Astrocyte (in vitro differentiated cells and primary cell): ENCODE data around the gene NUP93.

ENCODE experiments used
- CTCF ChIP-seq: IDR thresholded peaks from 2 replicates; pipeline ENCODE4 v1.5.1; 2011; ENCODE audit warnings: low read depth, mild to moderate bottlenecking, inconsistent platforms, low read length, moderate library complexity; ENCODE audit not compliant: insufficient read depth
- EZH2 ChIP-seq: IDR thresholded peaks from 2 replicates; pipeline ENCODE4 v1.6.1; 2012; ENCODE audit warnings: mild to moderate bottlenecking, low read length, inconsistent platforms; ENCODE audit not compliant: insufficient read depth

GRCh38 chr16:56841659-56842058 lies 111.7 kb downstream of the NUP93 start:
- TF ChIP-seq CTCF (no peak), EZH2 (no peak)
